ENCODE measurements around the gene NRN1L.

NRN1L gene

DNA sequence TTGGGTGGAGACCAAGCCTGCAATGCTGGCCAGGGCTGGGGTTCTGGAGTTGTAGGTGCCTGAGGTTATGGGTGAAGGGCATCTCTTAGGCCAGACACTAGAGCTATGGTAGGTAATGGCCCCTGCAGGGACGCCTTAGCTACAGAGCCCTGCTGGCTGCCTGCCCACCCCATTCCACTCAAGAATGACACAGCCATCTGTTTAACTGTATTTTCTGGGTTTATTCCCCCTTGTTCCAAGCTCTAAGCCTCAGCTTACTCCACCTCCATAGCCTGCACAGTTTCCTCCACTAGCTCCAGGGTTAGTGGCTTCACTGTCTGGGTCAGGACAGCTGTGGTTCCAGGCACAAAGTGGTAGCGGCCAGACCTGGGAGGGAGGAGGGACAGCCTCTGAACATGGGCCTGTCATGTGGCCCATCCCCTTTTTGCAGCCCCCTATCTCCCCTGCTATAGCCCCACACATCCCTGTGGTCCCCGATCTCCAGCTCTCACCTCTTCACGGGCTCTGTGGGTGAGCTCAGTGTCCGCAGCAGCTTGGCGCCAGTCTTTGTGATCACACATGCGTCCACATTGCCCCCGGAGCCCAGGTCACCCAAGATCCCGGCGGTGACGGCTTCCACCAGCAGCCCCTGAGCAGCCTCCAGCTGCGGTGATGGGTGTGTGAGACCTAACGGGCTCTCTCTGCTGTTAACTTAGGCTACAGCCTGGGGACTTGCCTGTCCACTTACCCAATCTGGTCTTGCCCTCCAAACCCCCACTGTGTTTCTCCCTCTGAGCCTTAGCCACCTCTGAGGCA, 49.8 kb downstream of the NRN1L start:
- no peak for DNase-seq (ENCODE audit: extremely low read depth in 1 of 2, low read depth in 1 of 2)

DNA sequence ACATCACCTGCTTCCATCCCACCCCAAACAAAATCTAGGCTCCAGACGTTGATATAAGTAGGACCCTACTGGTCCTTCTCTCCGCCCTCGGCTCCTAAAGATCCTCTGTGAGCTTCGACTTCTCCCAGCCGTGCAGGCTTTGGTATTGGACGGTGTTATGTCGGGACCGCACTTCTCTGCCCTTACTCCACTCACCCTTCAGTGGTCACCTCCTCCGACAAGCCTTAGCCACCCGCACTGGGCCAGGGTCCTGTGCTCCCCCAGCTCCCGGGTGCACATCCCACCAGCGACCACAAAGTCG, 50.4 kb downstream of the NRN1L start:
- DNase-seq (ENCODE audit: extremely low read depth in 1 of 2, low read depth in 1 of 2), result no peak

DNA sequence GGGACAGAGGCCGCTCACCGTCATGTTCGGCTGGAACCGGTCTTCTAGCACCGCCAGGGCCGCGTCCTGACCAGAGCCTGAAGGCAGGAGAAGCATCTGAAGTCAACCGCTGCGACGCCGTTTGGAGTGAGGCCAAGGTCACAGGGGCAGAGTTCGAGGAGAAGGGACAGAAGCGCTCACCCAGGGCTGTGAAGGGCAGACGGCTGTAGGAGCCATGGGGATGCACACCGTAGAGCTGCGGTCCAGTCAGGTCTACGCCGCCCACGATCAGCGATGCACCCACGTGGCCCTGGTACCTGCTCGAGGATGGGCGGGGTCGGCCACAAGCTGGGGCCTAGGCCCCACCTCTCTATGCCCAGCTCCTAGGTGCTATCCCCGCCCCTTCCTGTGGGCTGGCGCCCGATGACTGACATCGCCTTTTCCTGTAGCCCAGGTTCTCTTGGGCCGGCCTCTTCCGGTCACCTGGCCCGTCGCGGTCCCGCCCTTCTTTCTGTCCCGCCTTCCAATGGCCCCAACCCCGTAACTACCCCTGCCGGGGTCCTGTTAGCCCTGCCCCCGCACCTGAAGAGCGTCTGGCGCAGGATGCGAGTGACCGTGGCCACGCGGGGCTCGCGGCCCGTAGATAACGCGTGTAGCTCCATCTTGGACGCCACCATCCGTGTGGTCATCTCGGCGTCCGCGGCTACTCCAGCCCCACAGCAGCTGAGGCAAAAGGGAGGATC, 50.9 kb downstream of the NRN1L start:
- DNase-seq (ENCODE audit: extremely low read depth in 1 of 2, low read depth in 1 of 2), result peak; percentile 82 to 84
